Muscle layer of duodenum (tissue), 2 donors: ENCODE data around the gene POLR3E.

Experiments
- H3K27ac ChIP-seq: one replicate; pipeline ENCODE4 v1.7.0; 2013; ENCODE audit warnings: mild to moderate bottlenecking, low read length
- H3K27me3 ChIP-seq: one replicate; pipeline ENCODE4 v1.7.0; 2013; ENCODE audit warnings: low read depth, mild to moderate bottlenecking, control low read depth, low read length
- H3K36me3 ChIP-seq, 2 donors: one replicate each; pipeline ENCODE4 v1.7.0; 2013; ENCODE audit warnings: low read length in 2 of 2, control low read depth in 1 of 2, mild to moderate bottlenecking in 1 of 2; ENCODE audit not compliant: insufficient read depth in 2 of 2, control insufficient read depth in 1 of 2
- H3K4me1 ChIP-seq, 2 donors: one replicate each; pipeline ENCODE4 v1.7.0; 2013; ENCODE audit warnings: low read length in 2 of 2, mild to moderate bottlenecking in 2 of 2, control low read depth in 1 of 2, moderate library complexity in 1 of 2; ENCODE audit not compliant: insufficient read depth in 2 of 2, control insufficient read depth in 1 of 2
- H3K4me3 ChIP-seq, 2 donors: one replicate each; pipeline ENCODE4 v1.7.0; 2013; ENCODE audit warnings: low read length in 2 of 2, low read depth in 1 of 2, mild to moderate bottlenecking in 1 of 2
- H3K9me3 ChIP-seq, 2 donors: one replicate each; pipeline ENCODE4 v1.7.0; 2013; ENCODE audit warnings: low read length in 2 of 2, control low read depth in 1 of 2, mild to moderate bottlenecking in 1 of 2; ENCODE audit not compliant: control insufficient read depth in 1 of 2
- donor health status: healthy.

POLR3E gene

GRCh38 chr16:22372882-22373661 is 75.9 kb downstream of the POLR3E start:
- H3K4me1 ChIP-seq = peaks cover 20 to 34% of the 10 kb centered on the region in 2 donors

GRCh38 chr16:22373662-22374310 is 76.6 kb downstream of the POLR3E start:
- Histone ChIP-seq H3K27me3 (no peaks in the 10 kb centered on the region), H3K9me3 (no peaks in the 10 kb centered on the region), H3K4me3 (peak overlapping the region; percentile 91 to 92), H3K4me1 (peaks cover 20 to 34% of the 10 kb centered on the region in 2 donors), H3K36me3 (no peaks in the 10 kb centered on the region), H3K27ac (peak overlapping the region; percentile 79)

More at GRCh38 chr16:22372882-22373661, 75.9 kb downstream of the POLR3E start:
- no peaks in the 10 kb centered on the region for H3K27me3 ChIP-seq
- peak overlapping the region; percentile 91 to 92 for H3K4me3 ChIP-seq
- no peaks in the 10 kb centered on the region for H3K36me3 ChIP-seq
- no peaks in the 10 kb centered on the region for H3K9me3 ChIP-seq
- H3K27ac ChIP-seq = peak overlapping the region; percentile 79

GRCh38 chr16:22374311-22375116 is 77.3 kb downstream of the POLR3E start, which contains the start of gene CDR2:
CDR2 (minus strand) TSS chr16:22374619; CDS start chr16:22374309, 310 bp downstream.
- Histone ChIP-seq H3K9me3 (no peaks in the 10 kb centered on the region), H3K36me3 (no peaks in the 10 kb centered on the region)

GRCh38 chr16:22375117-22375962 is 78.1 kb downstream of the POLR3E start:
- no peaks in the 10 kb centered on the region for H3K9me3 ChIP-seq
- no peaks in the 10 kb centered on the region for H3K27me3 ChIP-seq
- no peaks in the 10 kb centered on the region for H3K36me3 ChIP-seq
- peak overlapping the region; percentile 91 to 92 for H3K4me3 ChIP-seq
- H3K4me1 ChIP-seq = peaks cover 9 to 30% of the 10 kb centered on the region in 2 donors
- no peak overlapping the region for H3K27ac ChIP-seq

More at GRCh38 chr16:22374311-22375116, 77.3 kb downstream of the POLR3E start, which contains the start of gene CDR2:
- Histone ChIP-seq H3K27me3 (no peaks in the 10 kb centered on the region), H3K27ac (peak within 1 kb of the TSS; percentile 79), H3K4me3 (peak within 1 kb of the TSS; percentile 91 to 92), H3K4me1 (peaks cover 14 to 34% of the 10 kb centered on the region in 2 donors)

- Histone ChIP-seq H3K27ac (no peak overlapping the region), H3K4me1 (peaks cover 9 to 26% of the 10 kb centered on the region in 2 donors), H3K27me3 (no peaks in the 10 kb centered on the region), H3K9me3 (no peaks in the 10 kb centered on the region), H3K4me3 (no peak overlapping the region), H3K36me3 (no peaks in the 10 kb centered on the region)
These were observed 78.9 kb downstream of the POLR3E start for GRCh38 chr16:22375963-22376640.

GRCh38 chr16:22379656-22380055 is 82.4 kb downstream of the POLR3E start:
- Histone ChIP-seq H3K27ac (no peak overlapping the region), H3K36me3 (no peaks in the 10 kb centered on the region), H3K4me1 (peaks cover 3 to 6% of the 10 kb centered on the region in 2 donors), H3K9me3 (no peaks in the 10 kb centered on the region), H3K4me3 (no peak overlapping the region), H3K27me3 (no peaks in the 10 kb centered on the region)

- Histone ChIP-seq H3K4me3 (no peak overlapping the region), H3K27ac (no peak overlapping the region), H3K36me3 (no peaks in the 10 kb centered on the region), H3K27me3 (no peaks in the 10 kb centered on the region), H3K4me1 (no peaks in the 10 kb centered on the region), H3K9me3 (no peaks in the 10 kb centered on the region)
These were observed 83.3 kb downstream of the POLR3E start for GRCh38 chr16:22380529-22380928.

GRCh38 chr16:22381392-22381791 is 84.2 kb downstream of the POLR3E start:
- no peak overlapping the region for H3K4me3 ChIP-seq
- H3K4me1 ChIP-seq = no peaks in the 10 kb centered on the region
- H3K27ac ChIP-seq = no peak overlapping the region

GRCh38 chr16:22383827-22384226 is 86.6 kb downstream of the POLR3E start:
- Histone ChIP-seq H3K36me3 (no peaks in the 10 kb centered on the region), H3K4me3 (no peak overlapping the region), H3K4me1 (no peaks in the 10 kb centered on the region), H3K27me3 (no peaks in the 10 kb centered on the region), H3K9me3 (no peaks in the 10 kb centered on the region), H3K27ac (no peak overlapping the region)

More at GRCh38 chr16:22381392-22381791, 84.2 kb downstream of the POLR3E start:
- H3K9me3 ChIP-seq = no peaks in the 10 kb centered on the region
- no peaks in the 10 kb centered on the region for H3K36me3 ChIP-seq
- no peaks in the 10 kb centered on the region for H3K27me3 ChIP-seq
